GM21423 (cell line): ENCODE data around the gene MTREX.

Experiments used
- ATAC-seq: cut with Tn5 transposase; IDR thresholded peaks from one replicate; pipeline ENCODE4 v1.9.1; 2021; ENCODE audit warnings: mild to moderate bottlenecking, moderate library complexity; ENCODE audit not compliant: unreplicated experiment

The MTREX gene

GRCh38 chr5:55377810-55378209 is 70.0 kb downstream of the MTREX start:
- no peak for ATAC-seq

GRCh38 chr5:55383254-55383653 is 75.5 kb downstream of the MTREX start:
- ATAC-seq: no peak

- no peak for ATAC-seq
Observed at GRCh38 chr5:55384072-55384471, 76.3 kb downstream of the MTREX start.

- ATAC-seq: no peak
Observed at GRCh38 chr5:55385227-55385626, 77.4 kb downstream of the MTREX start.

- ATAC-seq: no peak
Observed at GRCh38 chr5:55385846-55386245, 78.1 kb downstream of the MTREX start.

GRCh38 chr5:55386356-55386755 is 78.6 kb downstream of the MTREX start:
- ATAC-seq: no peak

GRCh38 chr5:55387865-55388264 is 80.1 kb downstream of the MTREX start:
- no peak for ATAC-seq

- no peak for ATAC-seq
Observed at GRCh38 chr5:55391707-55392106, 83.9 kb downstream of the MTREX start.

- no peak for ATAC-seq
Observed at GRCh38 chr5:55392669-55393068, 84.9 kb downstream of the MTREX start.

- no peak for ATAC-seq
Observed at GRCh38 chr5:55393501-55394175, 85.8 kb downstream of the MTREX start.

- ATAC-seq: no peak
Observed at GRCh38 chr5:55402199-55402598, 94.4 kb downstream of the MTREX start.

- ATAC-seq: no peak
Observed at GRCh38 chr5:55406292-55406691, 98.5 kb downstream of the MTREX start.

GRCh38 chr5:55407059-55407684 is 99.4 kb downstream of the MTREX start:
- ATAC-seq: no peak

GRCh38 chr5:55407984-55408383 is 100.2 kb downstream of the MTREX start:
- no peak for ATAC-seq

GRCh38 chr5:55409775-55410174 is 102.0 kb downstream of the MTREX start:
- ATAC-seq: no peak

- no peak for ATAC-seq
Observed at GRCh38 chr5:55410845-55411244, 103.1 kb downstream of the MTREX start.

GRCh38 chr5:55411876-55412275 is 104.1 kb downstream of the MTREX start:
- no peak for ATAC-seq

GRCh38 chr5:55413644-55414043 is 105.9 kb downstream of the MTREX start:
- ATAC-seq: no peak

GRCh38 chr5:55415071-55415470 is 107.3 kb downstream of the MTREX start:
- ATAC-seq: no peak

- ATAC-seq: no peak
Observed at GRCh38 chr5:55416306-55416705, 108.5 kb downstream of the MTREX start.

GRCh38 chr5:55418994-55419968 is 111.5 kb downstream of the MTREX start:
- ATAC-seq: no peak
